GM21360 (cell line): ENCODE results near the gene LIMCH1.

ENCODE experiments used
- ATAC-seq: cut with Tn5 transposase; IDR thresholded peaks from one replicate; pipeline ENCODE4 v1.9.1; 2021; ENCODE audit warnings: mild to moderate bottlenecking, moderate library complexity; ENCODE audit not compliant: unreplicated experiment

The LIMCH1 gene

GRCh38 chr4:41567186-41567585, 29.2 kb downstream of the LIMCH1 start:
- no peak for ATAC-seq

GRCh38 chr4:41568363-41568762, 30.4 kb downstream of the LIMCH1 start:
- no peak for ATAC-seq

- ATAC-seq: no peak
Observed at GRCh38 chr4:41569961-41570360, 32.0 kb downstream of the LIMCH1 start.

- no peak for ATAC-seq
Observed at GRCh38 chr4:41571422-41571821, 33.5 kb downstream of the LIMCH1 start.

- no peak for ATAC-seq
Observed at GRCh38 chr4:41572516-41572915, 34.6 kb downstream of the LIMCH1 start.

- no peak for ATAC-seq
Observed at GRCh38 chr4:41572956-41573355, 35.0 kb downstream of the LIMCH1 start.

- ATAC-seq: no peak
Observed at GRCh38 chr4:41573502-41574001, 35.6 kb downstream of the LIMCH1 start.

- ATAC-seq: no peak
Observed at GRCh38 chr4:41575207-41575606, 37.2 kb downstream of the LIMCH1 start.

GRCh38 chr4:41575665-41576064, 37.7 kb downstream of the LIMCH1 start:
- no peak for ATAC-seq

- ATAC-seq: no peak
Observed at GRCh38 chr4:41579043-41579442, 41.1 kb downstream of the LIMCH1 start.

GRCh38 chr4:41579526-41579925, 41.6 kb downstream of the LIMCH1 start:
- ATAC-seq: no peak

- no peak for ATAC-seq
Observed at GRCh38 chr4:41580007-41580406, 42.0 kb downstream of the LIMCH1 start.

- no peak for ATAC-seq
Observed at GRCh38 chr4:41586675-41587225, 48.8 kb downstream of the LIMCH1 start.

- ATAC-seq: no peak
Observed at GRCh38 chr4:41587286-41587685, 49.3 kb downstream of the LIMCH1 start.

- ATAC-seq: no peak
Observed at GRCh38 chr4:41590591-41590990, 52.6 kb downstream of the LIMCH1 start.

- no peak for ATAC-seq
Observed at GRCh38 chr4:41594432-41594831, 56.5 kb downstream of the LIMCH1 start.

- no peak for ATAC-seq
Observed at GRCh38 chr4:41597494-41597893, 59.5 kb downstream of the LIMCH1 start.

GRCh38 chr4:41598580-41598979, 60.6 kb downstream of the LIMCH1 start:
- no peak for ATAC-seq

- ATAC-seq: no peak
Observed at GRCh38 chr4:41599192-41599786, 61.3 kb downstream of the LIMCH1 start.

GRCh38 chr4:41600243-41600912, 62.4 kb downstream of the LIMCH1 start:
- ATAC-seq: no peak

- ATAC-seq: no peak
Observed at GRCh38 chr4:41601025-41601424, 63.1 kb downstream of the LIMCH1 start.

GRCh38 chr4:41602113-41602512, 64.2 kb downstream of the LIMCH1 start:
- ATAC-seq: no peak
